Esophagus muscularis mucosa (tissue), 4 donors: ENCODE measurements around the gene PXT1. TPM values are rescaled to one million over a fixed set of nuclear protein-coding genes. Genes with fewer than 3 reads are reported as not detected.

Source experiments
- DNase-seq: peaks from one replicate; pipeline ENCODE4 v3.0.0-alpha.2; 2017; ENCODE audit errors: extremely low spot score
- H3K27ac ChIP-seq, 4 donors: fragments of 200-600 bp; sonication (generic); replicated peaks in 1 of 4; 1 replicate in 3 of 4; 2 replicates in 1 of 4; pipeline ENCODE4 v1.5.1; 2016 to 2019; ENCODE audit warnings: mild to moderate bottlenecking in 1 of 4
- H3K27me3 ChIP-seq, 4 donors: fragments of 200-600 bp; sonication (generic); one replicate each; pipeline versions ENCODE4 v1.5.1 to v1.6.0; 2016 to 2019
- H3K36me3 ChIP-seq, 4 donors: fragments of 200-600 bp; sonication (generic); one replicate each; pipeline ENCODE4 v1.5.1; 2016 to 2019
- H3K4me1 ChIP-seq, 4 donors: fragments of 200-600 bp; sonication (generic); one replicate each; pipeline ENCODE4 v1.5.1; 2016 to 2019
- H3K4me3 ChIP-seq, 4 donors: fragments of 200-600 bp; sonication (generic); 1 replicate in 2 of 4; 2 replicates in 2 of 4; pipeline ENCODE4 v1.5.1; 2016 to 2019; ENCODE audit warnings: mild to moderate bottlenecking in 4 of 4, moderate library complexity in 1 of 4
- H3K9me3 ChIP-seq, 4 donors: fragments of 200-600 bp; sonication (generic); 1 replicate in 3 of 4; 2 replicates in 1 of 4; pipeline ENCODE4 v1.5.1; 2016 to 2019
- CTCF ChIP-seq, 3 experiments: fragments of 200-600 bp in 2 of 3; fragments of 450-650 bp in 1 of 3; sonication (generic) in 2 of 3; IDR thresholded peaks; one replicate each; pipeline ENCODE4 v1.5.1; 2017 to 2019; ENCODE audit warnings: antibody characterized with exemption in 3 of 3, mild to moderate bottlenecking in 2 of 3, moderate library complexity in 1 of 3
- EP300 ChIP-seq: sonication (generic); formaldehyde crosslinking; IDR thresholded peaks from one replicate; pipeline ENCODE4 v1.6.1; 2017; ENCODE audit warnings: antibody characterized with exemption
- POLR2A ChIP-seq: fragments of 450-650 bp; IDR thresholded peaks from one replicate; pipeline ENCODE4 v1.6.1; 2017; ENCODE audit warnings: antibody characterized with exemption, moderate library complexity, mild to moderate bottlenecking, low read depth
- POLR2AphosphoS5 ChIP-seq, 2 donors: sonication (generic); formaldehyde crosslinking; IDR thresholded peaks; one replicate each; pipeline ENCODE4 v1.6.1; 2017; ENCODE audit warnings: antibody characterized with exemption in 2 of 2
- WGBS: methylation state at CpG from one replicate; pipeline ENCODE4 v1.1.5; 2018; 5-methylcytosine and 5-hydroxymethylcytosine counted together
- intact Hi-C: fragments of 100-400 bp; cut with DNase I; formaldehyde crosslinking; loops from one replicate; pipeline ENCODE4 v1.15.1; 2023
- total RNA-seq, 4 donors: library from RNA; depleted of rRNA; stranded (reverse); fragments of >200 nt; gene quantifications; one replicate each; pipeline versions ENCODE4 v1.1.0 to v1.2.1, GENCODE V29; 2016

The PXT1 gene
- total RNA-seq, 4 donors from 2014 or later: not detected

DNA sequence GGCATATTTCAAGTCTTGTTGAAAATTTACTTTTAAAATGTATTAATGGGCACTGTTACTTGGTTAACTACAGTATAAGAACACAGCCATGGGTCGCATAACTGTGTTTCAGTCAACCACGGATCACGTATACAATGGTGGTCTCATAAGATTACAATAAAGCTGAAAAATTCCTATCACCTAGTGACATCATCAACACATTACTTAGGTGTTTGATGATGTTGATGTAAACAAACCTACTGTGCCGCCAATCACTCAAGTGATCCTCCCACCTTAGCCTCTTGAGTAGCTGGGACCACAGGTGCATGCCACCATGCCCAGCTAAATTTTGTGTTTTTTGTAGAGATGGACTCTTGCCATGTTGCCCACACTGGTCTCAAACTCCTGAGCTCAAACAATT is 38.5 kb downstream of the PXT1 start:
- Histone ChIP-seq H3K27ac (no peak overlapping the region), H3K4me1 (no peaks in the 10 kb centered on the region), H3K36me3 (no peaks in the 10 kb centered on the region), H3K9me3 (no peaks in the 10 kb centered on the region), H3K4me3 (no peak overlapping the region), H3K27me3 (no peaks in the 10 kb centered on the region)
- DNase-seq: no peak
- intact Hi-C loops: no loop called here
- TF ChIP-seq POLR2AphosphoS5 (IDR thresholded peaks at IDR 0.05) (no peak), POLR2A (no peak), EP300 (no peak), CTCF (IDR thresholded peaks at IDR 0.05) (no peak)
- WGBS: 76% methylated on average over 4 of the region's 4 CpGs

DNA sequence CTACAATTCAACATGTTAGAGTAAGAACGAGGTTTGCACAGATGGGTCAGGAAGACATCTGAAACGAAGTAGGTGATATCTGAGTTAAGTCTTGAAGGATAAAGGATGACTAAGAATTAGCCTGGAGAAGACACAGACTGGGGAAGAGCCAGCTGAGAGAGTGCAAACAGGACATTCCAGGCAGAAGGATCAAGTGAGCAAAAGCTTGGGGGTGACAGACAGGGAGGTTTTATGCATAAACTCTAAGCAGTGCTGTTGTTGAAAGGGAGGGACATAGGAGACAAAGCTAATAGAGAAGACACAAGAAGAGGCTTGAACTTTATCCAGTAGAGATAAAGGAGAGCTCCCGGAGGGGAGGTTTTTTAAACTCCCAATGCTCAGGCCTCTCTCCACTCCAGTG is 40.2 kb downstream of the PXT1 start:
- DNase-seq: no peak
- no peaks in the 10 kb centered on the region for H3K27me3 ChIP-seq
- no peaks in the 10 kb centered on the region for H3K36me3 ChIP-seq
- TF ChIP-seq CTCF (IDR thresholded peaks at IDR 0.05): no peak
- intact Hi-C loops: no loop called here
- 79% methylated on average over 3 of the region's 3 CpGs for WGBS
- no peak overlapping the region for H3K27ac ChIP-seq
- H3K4me1 ChIP-seq: no peaks in the 10 kb centered on the region
- no peak overlapping the region for H3K4me3 ChIP-seq
- H3K9me3 ChIP-seq: no peaks in the 10 kb centered on the region

GRCh38 chr6:36399970-36400369 is 42.7 kb downstream of the PXT1 start:
- Histone ChIP-seq H3K36me3 (no peaks in the 10 kb centered on the region), H3K27me3 (no peaks in the 10 kb centered on the region), H3K27ac (no peak overlapping the region), H3K4me1 (no peaks in the 10 kb centered on the region), H3K9me3 (no peaks in the 10 kb centered on the region), H3K4me3 (no peak overlapping the region)
- intact Hi-C loops: no loop called here
- TF ChIP-seq POLR2AphosphoS5 (IDR thresholded peaks at IDR 0.05) (no peak), POLR2A (no peak), CTCF (IDR thresholded peaks at IDR 0.05) (no peak), EP300 (no peak)
- WGBS: 91% methylated on average over 1 of the region's 1 CpG
- no peak for DNase-seq

GRCh38 chr6:36392621-36393020 is 50.0 kb downstream of the PXT1 start:
- no peaks in the 10 kb centered on the region for H3K27me3 ChIP-seq
- no peak for DNase-seq
- intact Hi-C loops: no loop called here
- H3K9me3 ChIP-seq: no peaks in the 10 kb centered on the region
- TF ChIP-seq POLR2A (no peak), POLR2AphosphoS5 (IDR thresholded peaks at IDR 0.05) (no peak), CTCF (IDR thresholded peaks at IDR 0.05) (no peak), EP300 (no peak)
- 95% methylated on average over 5 of the region's 5 CpGs for WGBS
- peaks cover 0 to 8% (median 7%) of the 10 kb centered on the region in 4 donors for H3K4me1 ChIP-seq
- no peaks in the 10 kb centered on the region for H3K36me3 ChIP-seq
- H3K4me3 ChIP-seq: no peak overlapping the region
- H3K27ac ChIP-seq: no peak overlapping the region

DNA sequence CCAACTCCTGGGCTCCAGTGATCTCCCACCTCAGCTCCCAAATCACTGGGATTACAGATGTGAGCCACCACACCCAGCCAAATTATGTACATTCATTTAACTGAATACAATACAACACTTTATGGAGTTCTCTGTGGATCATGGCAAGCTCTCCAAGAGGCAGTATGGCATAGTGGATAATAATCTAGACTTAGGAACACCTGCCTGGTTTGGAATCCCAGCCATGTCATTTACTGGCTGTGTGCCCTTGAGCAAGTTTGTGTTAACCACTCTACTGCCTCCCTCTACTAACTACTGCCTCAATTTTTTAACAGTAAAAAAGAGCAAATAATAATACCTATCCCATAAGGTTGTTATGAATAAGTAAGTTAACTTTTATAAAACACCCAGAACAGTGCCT is 53.3 kb downstream of the PXT1 start:
- DNase-seq: no peak
- Histone ChIP-seq H3K36me3 (no peaks in the 10 kb centered on the region), H3K9me3 (no peaks in the 10 kb centered on the region), H3K4me1 (peaks cover 11 to 25% (median 24%) of the 10 kb centered on the region in 4 donors), H3K27ac (no peak overlapping the region), H3K27me3 (no peaks in the 10 kb centered on the region), H3K4me3 (no peak overlapping the region)
- TF ChIP-seq POLR2A (no peak), POLR2AphosphoS5 (IDR thresholded peaks at IDR 0.05) (no peak), CTCF (IDR thresholded peaks at IDR 0.05) (no peak), EP300 (no peak)
- intact Hi-C loops: no loop called here
